Activated naive CD4-positive, alpha-beta T cell treated with anti-CD3 and anti-CD28 coated beads, Interleukin-2, amount 50 U/mL, for 24 hours (primary cell): ENCODE results near the gene OR11G2.
"Not testable (repeated sequence)": the region's sequence is repeated elsewhere in the genome, so short reads cannot be mapped to it uniquely, and the experiment has no call there.

Experiments used
- H3K27ac Mint-ChIP-seq: one replicate; pipeline ENCODE4 v1.8.0; 2021; ENCODE audit warnings: mild to moderate bottlenecking, mixed read lengths
- H3K27me3 Mint-ChIP-seq: one replicate; pipeline ENCODE4 v1.8.0; 2021; ENCODE audit warnings: mixed read lengths
- H3K36me3 Mint-ChIP-seq: one replicate; pipeline ENCODE4 v1.8.0; 2021; ENCODE audit warnings: mixed read lengths
- H3K4me1 Mint-ChIP-seq: one replicate; pipeline ENCODE4 v1.8.0; 2021; ENCODE audit warnings: mixed read lengths
- H3K4me3 Mint-ChIP-seq: one replicate; pipeline ENCODE4 v1.8.0; 2021; ENCODE audit warnings: mild to moderate bottlenecking, mixed read lengths
- H3K9me3 Mint-ChIP-seq: one replicate; pipeline ENCODE4 v1.8.0; 2021; ENCODE audit warnings: mixed read lengths

Gene OR11G2

GRCh38 chr14:20197459-20197858 lies 6.8 kb downstream of the OR11G2 start:
- Mint-ChIP-seq H3K36me3 (no peaks in the 10 kb centered on the region), H3K9me3 (no peaks in the 10 kb centered on the region), H3K4me1 (no peaks in the 10 kb centered on the region), H3K27me3 (peaks cover 14% of the 10 kb centered on the region), H3K27ac (no peak overlapping the region), H3K4me3 (no peak overlapping the region)

- Mint-ChIP-seq H3K9me3 (no peaks in the 10 kb centered on the region), H3K27me3 (peaks cover 10% of the 10 kb centered on the region), H3K27ac (no peak overlapping the region), H3K4me3 (no peak overlapping the region), H3K36me3 (no peaks in the 10 kb centered on the region), H3K4me1 (no peaks in the 10 kb centered on the region)
These were observed 8.3 kb downstream of the OR11G2 start for GRCh38 chr14:20198991-20199390.

GRCh38 chr14:20204721-20205120 lies 14.0 kb downstream of the OR11G2 start:
- no peaks in the 10 kb centered on the region for H3K4me1 Mint-ChIP-seq
- no peak overlapping the region for H3K4me3 Mint-ChIP-seq
- peaks cover 2% of the 10 kb centered on the region for H3K36me3 Mint-ChIP-seq
- H3K27ac Mint-ChIP-seq = no peak overlapping the region
- peaks cover 12% of the 10 kb centered on the region for H3K27me3 Mint-ChIP-seq
- peaks cover 5% of the 10 kb centered on the region for H3K9me3 Mint-ChIP-seq

GRCh38 chr14:20209595-20209994 lies 18.9 kb downstream of the OR11G2 start:
- Mint-ChIP-seq H3K4me3 (no peak overlapping the region), H3K4me1 (no peaks in the 10 kb centered on the region), H3K36me3 (peaks cover 2% of the 10 kb centered on the region), H3K27me3 (peaks cover 13% of the 10 kb centered on the region), H3K27ac (no peak overlapping the region), H3K9me3 (peaks cover 5% of the 10 kb centered on the region)

GRCh38 chr14:20212406-20212805 lies 21.7 kb downstream of the OR11G2 start:
- H3K27ac Mint-ChIP-seq, H3K36me3 Mint-ChIP-seq, H3K9me3 Mint-ChIP-seq, H3K4me3 Mint-ChIP-seq, H3K4me1 Mint-ChIP-seq: not testable (repeated sequence)
- peaks cover 10% of the 10 kb centered on the region for H3K27me3 Mint-ChIP-seq

GRCh38 chr14:20215196-20215595 lies 24.5 kb downstream of the OR11G2 start:
- Mint-ChIP-seq H3K9me3 (no peaks in the 10 kb centered on the region), H3K4me1 (no peaks in the 10 kb centered on the region), H3K27me3 (peaks cover 10% of the 10 kb centered on the region), H3K36me3 (no peaks in the 10 kb centered on the region), H3K4me3 (no peak overlapping the region), H3K27ac (no peak overlapping the region)

GRCh38 chr14:20219033-20219432 lies 28.3 kb downstream of the OR11G2 start:
- no peaks in the 10 kb centered on the region for H3K9me3 Mint-ChIP-seq
- H3K4me3 Mint-ChIP-seq = no peak overlapping the region
- H3K36me3 Mint-ChIP-seq = no peaks in the 10 kb centered on the region
- H3K27me3 Mint-ChIP-seq = peaks cover 12% of the 10 kb centered on the region
- H3K4me1 Mint-ChIP-seq = no peaks in the 10 kb centered on the region
- H3K27ac Mint-ChIP-seq = no peak overlapping the region

GRCh38 chr14:20223410-20223809 lies 32.7 kb downstream of the OR11G2 start, which contains the start of gene OR11H6:
OR11H6 (plus strand) TSS chr14:20223710; CDS start chr14:20223710, 0 bp downstream.
- peaks cover 5% of the 10 kb centered on the region for H3K9me3 Mint-ChIP-seq
- H3K4me3 Mint-ChIP-seq = no peak within 1 kb of the TSS
- H3K36me3 Mint-ChIP-seq = no peaks in the 10 kb centered on the region
- no peak within 1 kb of the TSS for H3K27ac Mint-ChIP-seq
- peaks cover 20% of the 10 kb centered on the region for H3K27me3 Mint-ChIP-seq
- no peaks in the 10 kb centered on the region for H3K4me1 Mint-ChIP-seq

- Mint-ChIP-seq H3K4me1 (no peaks in the 10 kb centered on the region), H3K27ac (no peak within 1 kb of the TSS), H3K36me3 (no peaks in the 10 kb centered on the region), H3K9me3 (peaks cover 12% of the 10 kb centered on the region), H3K4me3 (no peak within 1 kb of the TSS), H3K27me3 (peaks cover 14% of the 10 kb centered on the region)
These were observed 38.0 kb downstream of the OR11G2 start, which contains the start of gene OR11H7 for GRCh38 chr14:20228681-20229080. OR11H7 (plus strand) TSS chr14:20228981.

GRCh38 chr14:20235415-20235814 lies 44.7 kb downstream of the OR11G2 start:
- not testable (repeated sequence) for H3K27ac Mint-ChIP-seq, H3K4me3 Mint-ChIP-seq, H3K9me3 Mint-ChIP-seq, H3K4me1 Mint-ChIP-seq, H3K36me3 Mint-ChIP-seq, H3K27me3 Mint-ChIP-seq

- H3K27me3 Mint-ChIP-seq = no peaks in the 10 kb centered on the region
- peaks cover under 1% of the 10 kb centered on the region for H3K9me3 Mint-ChIP-seq
These were observed 57.0 kb downstream of the OR11G2 start for GRCh38 chr14:20247646-20248246.

More at GRCh38 chr14:20247646-20248246, 57.0 kb downstream of the OR11G2 start:
- Mint-ChIP-seq H3K4me1 (no peaks in the 10 kb centered on the region), H3K36me3 (peaks cover 9% of the 10 kb centered on the region), H3K4me3 (no peak overlapping the region), H3K27ac (no peak overlapping the region)
